ENCODE results near the gene DNER.

GRCh38 chr2:229582151-229582550, 132.2 kb downstream of the DNER start:
- TF ChIP-seq EZH2 (IDR thresholded peaks at IDR 0.05; ENCODE audit: insufficient read depth, poor library complexity, severe bottlenecking) (no peak), EZH2phosphoT487 (IDR thresholded peaks at IDR 0.05; ENCODE audit: insufficient read depth, low read depth) (no peak)

Data from GM23248 (cell line).